ENCODE data around the gene ZNF512B. TPM values are rescaled to one million over a fixed set of nuclear protein-coding genes. Genes with fewer than 3 reads are reported as not detected.
A peak's percentile ranks its signal among the peaks of the same experiment; 100 is the strongest.

ZNF512B gene
- total and polyA plus RNA-seq, 2 donors (not counting 1 experiment from before 2014, with no cell fraction given): 8.8 to 10.5 TPM

GRCh38 chr20:63955281-63955826 lies 14.4 kb downstream of the ZNF512B start:
- TF ChIP-seq EZH2 (IDR thresholded peaks at IDR 0.05; ENCODE audit: borderline replicate concordance, insufficient read depth, low read depth, low read length, poor library complexity, severe bottlenecking) (no peak), CTCF (IDR thresholded peaks at IDR 0.05) (peak; percentile 27)
- Histone ChIP-seq H3K9ac (ENCODE audit: low read length) (peak overlapping the region; percentile 93), H3K36me3 (replicated peaks in 1 of 2; ENCODE audit: control extremely low read depth in 1 of 2, control insufficient read depth in 1 of 2, extremely low read depth in 1 of 2, insufficient read depth in 2 of 2, low read length in 1 of 2) (no peaks in the 10 kb centered on the region), H3K4me1 (ENCODE audit: control insufficient read depth in 2 of 2, insufficient read depth in 2 of 2, low read length in 2 of 2) (peaks cover 46 to 56% of the 10 kb centered on the region in 2 donors), H3K4me3 (ENCODE audit: control extremely low read depth in 1 of 5, extremely low read depth in 1 of 5, insufficient read depth in 1 of 5, low read depth in 2 of 5, low read length in 4 of 5) (peak overlapping the region; percentile 16 to 91 (median 84)), H3K9me3 (ENCODE audit: control extremely low read depth in 1 of 3, control insufficient read depth in 2 of 3, insufficient read depth in 1 of 3, low read length in 2 of 3) (no peaks in the 10 kb centered on the region), H3K27me3 (replicated peaks in 1 of 4; ENCODE audit: control extremely low read depth in 1 of 4, control insufficient read depth in 3 of 4, insufficient read depth in 4 of 4, low read length in 3 of 4) (no peaks in the 10 kb centered on the region), H2AFZ (ENCODE audit: insufficient read depth, low read depth, low read length, poor library complexity, severe bottlenecking) (peak overlapping the region; percentile 98), H4K20me1 (ENCODE audit: control insufficient read depth, insufficient read depth, low read length, poor library complexity, severe bottlenecking) (peaks cover 55% of the 10 kb centered on the region), H3K27ac (ENCODE audit: low read length in 2 of 2) (peak overlapping the region; percentile 57 to 85), H3K4me2 (replicated peaks; ENCODE audit: low read depth, low read length, poor library complexity, severe bottlenecking) (peak overlapping the region; percentile 81), H3K79me2 (ENCODE audit: control insufficient read depth, insufficient read depth, low read length) (peaks cover 58% of the 10 kb centered on the region)
- no peaks in the 10 kb centered on the region for H3K27me3 Mint-ChIP-seq
- 2% methylated on average over 31 of the region's 31 CpGs for WGBS (ENCODE audit: insufficient coverage)
- peaks cover 41% of the 10 kb centered on the region for H3K4me1 Mint-ChIP-seq
- ChIA-PET CTCF (interaction anchor here (0.7 to 1.2 kb wide), 5 partner anchors 13 to 169 kb away, joined by 3 to 4 read pairs (median 4); no protein-coding TSS in a partner anchor), POLR2A (interaction anchor here (0.6 to 1.7 kb wide), 3 partner anchors 14 to 61 kb away, joined by 3 to 7 read pairs (median 3); partner anchors contain the start of genes DNAJC5, PRPF6 and SAMD10)
- peak overlapping the region; percentile 90 for H3K4me3 Mint-ChIP-seq
- ATAC-seq (ENCODE audit: low read depth): peak; percentile 25
- no peak for DNase-seq
- peak overlapping the region; percentile 90 for H3K27ac Mint-ChIP-seq
- H3K9me3 Mint-ChIP-seq (ENCODE audit: insufficient read depth): no peaks in the 10 kb centered on the region
- intact Hi-C loops (cut with micrococcal nuclease): loop anchor here (1.0 to 5.0 kb wide), 3 partner anchors 46 to 418 kb away; partner anchors contain the start of genes PTK6 and RGS19

GRCh38 chr20:63953764-63954429 lies 15.8 kb downstream of the ZNF512B start:
- TF ChIP-seq EZH2 (IDR thresholded peaks at IDR 0.05; ENCODE audit: borderline replicate concordance, insufficient read depth, low read depth, low read length, poor library complexity, severe bottlenecking): no peak
- no peak for TF ChIP-seq CTCF (IDR thresholded peaks at IDR 0.05)
- H3K9me3 Mint-ChIP-seq (ENCODE audit: insufficient read depth): no peaks in the 10 kb centered on the region
- intact Hi-C loops (cut with micrococcal nuclease): no loop called here
- DNase-seq (no peak), ATAC-seq (ENCODE audit: low read depth) (no peak)
- no peak overlapping the region for H2AFZ ChIP-seq (ENCODE audit: insufficient read depth, low read depth, low read length, poor library complexity, severe bottlenecking)
- H3K4me1 ChIP-seq (ENCODE audit: control insufficient read depth in 2 of 2, insufficient read depth in 2 of 2, low read length in 2 of 2): peaks cover 59 to 70% of the 10 kb centered on the region in 2 donors
- H3K4me3 Mint-ChIP-seq: peak overlapping the region; percentile 90
- H3K4me2 ChIP-seq (replicated peaks; ENCODE audit: low read depth, low read length, poor library complexity, severe bottlenecking): peak overlapping the region; percentile 81
- H3K27ac ChIP-seq (ENCODE audit: low read length in 2 of 2): no peak overlapping the region
- peaks cover 53% of the 10 kb centered on the region for H3K4me1 Mint-ChIP-seq
- ChIA-PET POLR2A (no interaction called here), CTCF (interaction anchor here (1.0 kb wide), 1 partner anchor 26 kb away, joined by 4 read pairs; the partner anchor contains the start of gene SAMD10)
- no peaks in the 10 kb centered on the region for H3K27me3 ChIP-seq (replicated peaks in 1 of 4; ENCODE audit: control extremely low read depth in 1 of 4, control insufficient read depth in 3 of 4, insufficient read depth in 4 of 4, low read length in 3 of 4)
- peaks cover 73% of the 10 kb centered on the region for H3K79me2 ChIP-seq (ENCODE audit: control insufficient read depth, insufficient read depth, low read length)
- no peak overlapping the region for H3K4me3 ChIP-seq (ENCODE audit: control extremely low read depth in 1 of 5, extremely low read depth in 1 of 5, insufficient read depth in 1 of 5, low read depth in 2 of 5, low read length in 4 of 5)
- no peaks in the 10 kb centered on the region for H3K9me3 ChIP-seq (ENCODE audit: control extremely low read depth in 1 of 3, control insufficient read depth in 2 of 3, insufficient read depth in 1 of 3, low read length in 2 of 3)
- peak overlapping the region; percentile 73 for H3K27ac Mint-ChIP-seq
- no peaks in the 10 kb centered on the region for H3K36me3 ChIP-seq (replicated peaks in 1 of 2; ENCODE audit: control extremely low read depth in 1 of 2, control insufficient read depth in 1 of 2, extremely low read depth in 1 of 2, insufficient read depth in 2 of 2, low read length in 1 of 2)
- no peaks in the 10 kb centered on the region for H3K27me3 Mint-ChIP-seq
- WGBS (ENCODE audit: insufficient coverage): 85% methylated on average over 13 of the region's 13 CpGs
- no peak overlapping the region for H3K9ac ChIP-seq (ENCODE audit: low read length)
- peaks cover 69% of the 10 kb centered on the region for H4K20me1 ChIP-seq (ENCODE audit: control insufficient read depth, insufficient read depth, low read length, poor library complexity, severe bottlenecking)

Data from B cell (primary cell).